WTC11 (cell line): Measurements from ENCODE around the gene PTGER1.

Source experiments
- GRHL2 ChIP-seq: fragments of 250-450 bp; sonication (Bioruptor Pico); IDR thresholded peaks from 2 replicates; pipeline ENCODE4 v1.8.0; 2022; ENCODE audit warnings: mild to moderate bottlenecking, moderate library complexity; ENCODE audit not compliant: insufficient replicate concordance, severe bottlenecking
- IRF1 ChIP-seq: sonication (generic); formaldehyde crosslinking; IDR thresholded peaks from 2 replicates; pipeline ENCODE4 v1.8.0; 2023; ENCODE audit warnings: missing genetic modification reagents
- SMAD4 ChIP-seq: sonication (generic); formaldehyde crosslinking; IDR thresholded peaks from 2 replicates; pipeline ENCODE4 v1.8.0; 2022; ENCODE audit warnings: mild to moderate bottlenecking, missing genetic modification reagents
- TF ChIP-seq, protein P1 (sequence below): fragments of 200-600 bp; IDR thresholded peaks from 2 replicates; pipeline ENCODE4 v1.8.0; 2022; ENCODE audit warnings: antibody characterized with exemption

GRCh38 chr19:14494411-14494810 is 19.3 kb upstream of the PTGER1 start:
- TF ChIP-seq, protein P1, sequence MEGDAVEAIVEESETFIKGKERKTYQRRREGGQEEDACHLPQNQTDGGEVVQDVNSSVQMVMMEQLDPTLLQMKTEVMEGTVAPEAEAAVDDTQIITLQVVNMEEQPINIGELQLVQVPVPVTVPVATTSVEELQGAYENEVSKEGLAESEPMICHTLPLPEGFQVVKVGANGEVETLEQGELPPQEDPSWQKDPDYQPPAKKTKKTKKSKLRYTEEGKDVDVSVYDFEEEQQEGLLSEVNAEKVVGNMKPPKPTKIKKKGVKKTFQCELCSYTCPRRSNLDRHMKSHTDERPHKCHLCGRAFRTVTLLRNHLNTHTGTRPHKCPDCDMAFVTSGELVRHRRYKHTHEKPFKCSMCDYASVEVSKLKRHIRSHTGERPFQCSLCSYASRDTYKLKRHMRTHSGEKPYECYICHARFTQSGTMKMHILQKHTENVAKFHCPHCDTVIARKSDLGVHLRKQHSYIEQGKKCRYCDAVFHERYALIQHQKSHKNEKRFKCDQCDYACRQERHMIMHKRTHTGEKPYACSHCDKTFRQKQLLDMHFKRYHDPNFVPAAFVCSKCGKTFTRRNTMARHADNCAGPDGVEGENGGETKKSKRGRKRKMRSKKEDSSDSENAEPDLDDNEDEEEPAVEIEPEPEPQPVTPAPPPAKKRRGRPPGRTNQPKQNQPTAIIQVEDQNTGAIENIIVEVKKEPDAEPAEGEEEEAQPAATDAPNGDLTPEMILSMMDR: no peak
- TF ChIP-seq IRF1 (no peak), GRHL2 (CRISPR knock-in tag) (no peak), SMAD4 (CRISPR knock-in tag) (no peak)
